Amygdala (tissue), 56 donors: ENCODE data around the gene KCNG3.
"Not testable (repeated sequence)": the region's sequence is repeated elsewhere in the genome, so short reads cannot be mapped to it uniquely, and the experiment has no call there.

ENCODE experiments used
- DNase-seq, 56 donors: peaks; one replicate each; lab custom pipeline; 2025; lab: John Stamatoyannopoulos, UW

KCNG3 gene

DNA sequence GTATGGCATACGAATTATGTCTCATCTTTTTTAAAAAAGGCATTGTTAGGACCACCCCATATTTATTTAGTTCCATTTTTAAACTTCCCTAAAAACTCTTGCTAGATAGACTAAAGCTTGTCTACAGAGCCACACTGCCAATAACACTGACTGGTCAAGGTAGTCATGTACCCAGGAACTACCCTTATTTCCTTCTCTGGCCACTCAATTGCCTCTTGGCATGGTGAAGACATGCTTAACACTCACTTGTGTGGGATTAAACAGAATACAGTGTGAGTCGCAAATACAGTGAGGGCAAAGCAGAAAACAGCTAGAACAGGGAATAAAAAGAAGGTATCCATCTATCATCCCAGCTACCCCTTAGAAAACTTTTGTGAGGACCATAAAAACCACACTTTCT is 57.4 kb downstream of the KCNG3 start:
- no peak for DNase-seq

DNA sequence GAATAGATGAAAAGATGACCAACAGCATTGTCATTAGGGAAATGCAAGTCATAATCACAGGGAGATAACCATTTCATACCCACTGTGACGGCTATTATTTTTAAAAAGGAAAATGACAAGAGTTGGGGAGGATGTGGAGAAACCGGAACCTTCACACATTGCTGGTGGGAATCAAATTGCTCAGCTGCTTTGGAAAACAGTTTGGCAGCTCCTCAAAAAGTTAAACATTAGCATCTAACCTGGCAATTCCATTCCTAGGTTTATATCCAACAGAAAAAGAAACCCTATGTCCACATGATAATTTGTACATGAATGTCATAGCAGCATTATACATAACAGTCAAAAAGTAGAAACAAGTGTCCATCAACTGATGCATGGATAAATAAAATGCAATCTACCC is 58.2 kb downstream of the KCNG3 start:
- DNase-seq: no peak

DNA sequence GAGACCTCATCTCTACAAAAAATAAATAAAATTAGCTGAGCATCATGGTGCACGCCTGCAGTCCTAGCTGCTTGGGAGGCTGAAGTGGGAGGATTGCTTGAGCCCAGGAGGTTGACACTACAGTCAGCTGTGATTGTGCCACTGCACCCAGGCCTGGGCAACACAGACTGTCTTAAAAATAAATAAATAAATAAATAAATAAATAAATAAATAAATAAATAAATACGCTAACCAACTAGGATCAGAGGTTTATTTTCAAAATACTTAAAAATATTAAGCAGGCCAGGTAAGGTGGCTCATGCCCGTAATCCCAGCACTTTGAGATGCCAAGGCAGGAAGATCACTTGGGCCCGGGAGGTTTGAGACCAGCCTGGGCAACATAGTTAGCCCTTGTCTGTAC is 63.6 kb downstream of the KCNG3 start:
- DNase-seq: no peak

DNA sequence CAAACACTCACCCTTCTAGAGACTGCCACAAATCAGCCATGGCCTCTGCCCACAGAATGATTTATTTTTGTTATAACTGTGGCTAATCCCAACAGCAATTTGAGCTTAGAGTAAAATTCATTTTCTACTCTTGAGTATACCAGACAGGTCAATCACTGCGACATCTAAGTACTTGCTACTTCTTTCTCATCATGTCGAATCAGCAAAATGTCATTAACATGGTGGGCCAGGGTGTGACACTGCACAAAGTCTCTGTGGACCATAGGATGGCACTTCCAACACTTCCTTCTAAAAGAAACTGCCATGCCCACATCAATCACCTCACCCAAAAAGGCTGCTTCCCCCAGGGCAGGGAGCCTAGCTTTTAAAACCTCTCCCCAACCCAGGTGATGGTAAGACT is 64.4 kb downstream of the KCNG3 start:
- DNase-seq: no peak

DNA sequence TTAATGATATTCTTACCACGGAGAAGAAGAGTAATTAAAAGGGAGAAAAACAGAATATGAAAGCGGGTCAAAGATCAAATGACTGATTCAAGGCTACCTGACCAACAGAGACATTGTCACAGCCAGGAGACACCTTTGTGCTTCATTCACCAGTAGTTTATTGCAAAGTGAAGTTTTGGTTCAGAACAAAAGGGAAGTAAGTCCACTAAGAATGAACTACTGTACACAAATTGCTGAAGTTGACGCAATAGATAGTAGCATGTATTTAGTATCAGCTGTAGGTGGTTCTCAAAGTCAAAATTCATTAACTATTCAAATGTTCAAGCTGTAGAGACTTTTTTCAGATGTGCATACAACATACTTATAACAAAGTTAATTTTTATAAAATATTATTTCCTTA is 68.1 kb downstream of the KCNG3 start:
- DNase-seq: no peak

DNA sequence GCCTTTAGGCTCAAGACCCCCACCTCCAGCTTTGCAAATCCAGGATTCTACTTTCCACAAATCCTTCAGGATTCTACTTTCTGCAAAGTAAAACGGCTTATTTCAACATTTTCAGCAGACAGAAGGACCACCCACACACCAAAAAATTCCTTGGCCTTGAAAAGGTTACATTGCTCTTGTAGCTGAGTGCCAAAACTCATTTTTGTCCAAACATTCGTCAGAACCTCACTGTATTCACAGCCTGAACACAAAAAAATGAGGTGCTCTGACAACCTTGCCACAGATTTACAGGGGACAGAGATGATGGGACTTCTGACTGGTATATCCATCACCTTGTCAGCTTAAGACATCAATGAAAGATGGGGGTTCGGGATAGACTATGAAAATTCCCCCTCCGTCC is 69.7 kb downstream of the KCNG3 start:
- no peak for DNase-seq

DNA sequence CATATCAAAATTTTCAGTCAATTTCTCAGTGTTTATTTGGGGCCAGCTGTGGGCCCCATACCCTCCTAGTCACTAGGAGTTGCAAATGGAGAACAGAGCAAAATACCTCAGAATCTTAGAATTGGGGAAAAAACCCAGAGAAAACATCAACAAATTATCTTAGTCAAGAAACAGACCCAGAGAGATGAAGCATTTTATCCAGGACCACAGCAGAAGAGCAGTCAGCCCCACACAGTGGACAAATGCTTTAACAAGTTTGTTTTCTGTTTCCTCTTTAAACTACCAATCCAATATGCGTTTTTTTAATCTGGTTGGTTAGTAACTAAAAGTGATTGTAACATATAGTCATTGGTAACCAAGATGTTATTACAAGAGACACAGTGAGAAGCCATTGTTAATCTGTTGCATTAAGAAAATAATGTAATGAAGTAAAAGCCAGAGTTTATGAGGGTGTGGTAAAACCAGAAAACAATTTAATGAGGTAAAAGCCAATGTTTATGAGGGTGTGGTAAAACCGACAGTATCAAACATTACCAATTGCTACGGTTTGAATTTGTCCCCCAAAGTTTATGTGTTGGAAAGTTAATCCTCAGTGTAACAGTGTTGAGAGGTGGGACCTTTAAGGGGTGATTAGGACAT is 72.1 kb downstream of the KCNG3 start:
- DNase-seq: no peak

DNA sequence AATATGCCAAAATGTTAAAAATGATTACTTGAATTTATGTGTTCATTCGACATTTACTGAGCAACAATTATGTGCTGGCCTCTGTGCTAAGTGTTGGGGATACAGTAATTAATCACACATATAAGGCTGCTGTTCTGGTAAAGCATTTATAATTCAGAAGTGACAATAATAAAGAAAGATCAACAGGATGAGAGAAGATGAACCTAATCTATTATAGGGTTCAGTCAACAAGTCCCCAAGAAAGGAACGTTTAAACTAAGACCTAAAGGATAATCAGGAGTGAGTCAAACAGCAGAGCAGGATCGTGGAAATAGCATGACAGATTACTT is 72.7 kb downstream of the KCNG3 start:
- no peak for DNase-seq

DNA sequence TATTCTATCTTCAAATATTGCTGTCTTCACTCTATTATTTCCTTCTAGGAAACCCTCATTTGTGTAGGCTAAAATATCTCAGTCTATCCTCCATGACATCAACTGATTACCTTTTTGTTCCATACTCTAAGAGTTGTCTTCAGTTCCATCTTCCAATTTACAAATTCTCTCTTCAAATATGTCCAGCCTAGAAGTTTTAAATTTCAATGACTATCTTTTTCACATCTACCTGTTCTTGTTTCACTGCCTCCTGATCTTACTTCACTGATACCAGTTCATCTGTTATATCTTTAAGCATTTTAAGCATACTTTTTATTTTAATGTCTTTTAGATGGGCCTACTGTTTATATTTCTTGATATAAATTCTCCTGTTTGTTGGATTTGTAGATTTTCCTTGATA is 79.1 kb downstream of the KCNG3 start:
- DNase-seq: no peak

DNA sequence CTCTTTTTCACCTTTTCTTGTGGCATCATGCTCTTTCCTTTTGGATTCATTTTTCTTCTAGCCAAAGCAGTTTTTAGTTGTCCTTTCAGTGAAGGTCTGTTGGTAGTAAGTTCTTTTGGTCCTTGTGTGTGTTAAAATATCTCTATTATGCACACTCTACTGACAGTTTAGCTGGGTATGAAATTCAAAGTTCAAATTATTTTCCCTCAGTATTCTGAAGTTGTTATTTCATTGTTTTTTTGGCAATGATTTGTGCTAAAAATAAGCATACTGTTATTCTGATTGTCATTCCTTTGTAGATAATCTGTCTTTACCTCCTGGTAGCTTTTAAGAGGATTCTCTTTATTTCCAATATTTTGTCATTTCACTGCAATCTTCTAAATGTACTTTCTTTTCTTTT is 79.6 kb downstream of the KCNG3 start:
- no peak for DNase-seq

DNA sequence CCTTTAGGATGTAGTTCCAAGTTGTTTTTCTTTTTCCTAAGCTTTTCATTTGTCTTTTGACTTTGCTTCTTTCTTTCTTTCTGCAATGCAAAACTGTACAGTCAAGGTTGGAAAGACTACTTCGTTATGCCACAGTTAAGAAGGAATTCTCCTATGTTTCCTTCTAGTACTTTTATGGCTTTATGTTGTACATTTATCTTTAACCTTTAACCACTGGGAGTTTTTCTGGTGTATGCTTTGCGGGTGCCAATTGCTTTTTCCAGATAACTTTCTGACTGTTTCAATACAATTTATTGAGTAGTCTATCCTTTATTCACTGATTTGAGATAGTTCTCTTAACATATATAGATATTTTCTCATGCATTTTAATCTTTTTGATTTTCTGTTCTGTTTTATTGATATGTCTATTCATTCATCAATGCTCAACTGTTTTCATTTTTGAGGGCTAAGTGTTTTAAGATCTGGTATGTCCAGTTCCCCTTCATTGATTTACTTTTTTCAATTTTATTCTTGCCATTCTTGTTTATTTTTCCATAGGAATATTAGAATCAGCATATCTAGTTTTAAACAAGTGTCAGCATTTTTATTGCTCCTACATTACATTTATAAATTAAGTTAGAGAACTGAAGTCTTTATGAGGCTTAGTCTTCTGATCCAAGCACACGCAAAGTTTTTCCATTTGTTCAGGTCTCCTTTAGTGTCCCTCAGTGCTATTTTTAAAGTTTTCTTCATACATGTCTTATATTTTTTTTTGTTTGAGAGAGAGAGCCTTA is 82.9 kb downstream of the KCNG3 start:
- DNase-seq: no peak

DNA sequence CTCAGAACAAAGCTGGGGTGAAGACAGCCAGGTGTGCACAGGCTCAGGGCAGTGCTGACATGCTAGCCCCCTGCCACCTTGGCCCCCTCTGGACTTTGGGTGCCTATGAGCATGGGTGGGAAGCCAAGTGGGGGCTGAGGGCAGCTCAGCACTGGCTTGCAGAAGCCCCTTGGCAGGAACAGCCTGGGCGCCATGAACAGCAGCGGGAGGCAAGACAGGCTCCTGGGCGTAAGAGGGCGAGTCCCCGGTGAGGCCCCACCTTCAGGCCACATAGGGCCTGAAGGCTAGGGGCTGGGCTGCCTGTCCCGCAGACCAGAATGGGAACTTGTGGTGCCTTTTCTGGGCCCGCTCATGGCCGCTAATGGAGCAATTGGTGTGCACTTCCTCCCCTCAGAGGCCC is 85.8 kb downstream of the KCNG3 start:
- no peak for DNase-seq

DNA sequence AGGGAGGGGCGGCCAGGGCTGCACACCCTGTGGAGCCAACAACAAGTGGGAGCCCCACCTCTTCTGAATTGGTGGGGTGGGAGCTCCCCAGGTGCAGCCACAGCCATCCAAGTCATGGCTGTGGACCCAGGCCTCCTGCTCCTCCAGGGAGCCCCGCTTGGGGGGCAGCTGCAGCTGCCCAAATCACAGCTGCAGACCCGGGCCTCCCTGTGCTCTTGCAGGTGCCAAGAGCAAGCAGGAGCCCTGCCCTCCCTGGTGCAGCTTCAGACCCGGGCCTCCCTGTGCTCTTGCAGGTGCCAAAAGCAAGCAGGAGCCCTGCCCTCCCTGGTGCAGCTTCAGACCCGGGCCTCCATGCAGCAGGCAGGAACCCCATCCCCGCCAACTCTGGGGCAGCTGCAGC is 86.3 kb downstream of the KCNG3 start:
- DNase-seq: no peak

DNA sequence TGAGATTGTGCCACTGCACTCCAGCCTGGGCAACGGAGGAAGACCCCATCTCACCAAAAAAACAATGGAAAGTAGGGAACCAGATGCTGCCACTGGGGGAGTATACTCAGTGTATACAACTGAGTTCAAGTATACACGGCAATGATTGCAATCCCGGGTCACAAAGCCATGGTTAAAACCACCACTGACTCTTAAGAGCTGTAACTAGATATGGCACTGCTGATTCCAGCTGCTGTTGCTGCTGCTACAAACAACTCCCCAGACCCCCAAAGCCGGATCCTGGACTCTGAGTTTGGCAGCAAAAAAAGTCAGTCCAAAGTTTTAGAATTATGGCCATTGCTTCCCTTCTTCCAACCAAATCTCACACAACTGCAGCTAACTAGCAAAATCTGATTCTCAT is 89.1 kb downstream of the KCNG3 start:
- DNase-seq: no peak

DNA sequence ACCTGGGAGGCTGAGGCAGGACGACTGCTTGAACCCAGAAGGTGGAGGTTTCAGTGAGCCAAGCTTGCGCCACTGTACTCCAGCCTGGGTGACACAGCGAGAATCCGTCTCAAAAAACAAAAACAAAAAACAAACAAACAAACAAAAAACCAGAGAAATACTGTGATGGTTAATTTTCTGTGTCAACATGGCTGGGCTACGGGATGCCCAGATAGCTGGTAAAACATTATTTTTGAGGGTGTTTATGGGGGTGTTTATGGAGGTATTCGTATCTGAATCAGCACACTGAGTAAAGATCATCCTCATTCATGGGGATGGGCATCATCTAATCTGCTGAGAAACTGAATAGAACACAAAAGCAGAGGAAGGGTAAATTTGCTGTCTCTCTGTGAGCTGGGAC is 92.0 kb downstream of the KCNG3 start:
- DNase-seq: no peak

DNA sequence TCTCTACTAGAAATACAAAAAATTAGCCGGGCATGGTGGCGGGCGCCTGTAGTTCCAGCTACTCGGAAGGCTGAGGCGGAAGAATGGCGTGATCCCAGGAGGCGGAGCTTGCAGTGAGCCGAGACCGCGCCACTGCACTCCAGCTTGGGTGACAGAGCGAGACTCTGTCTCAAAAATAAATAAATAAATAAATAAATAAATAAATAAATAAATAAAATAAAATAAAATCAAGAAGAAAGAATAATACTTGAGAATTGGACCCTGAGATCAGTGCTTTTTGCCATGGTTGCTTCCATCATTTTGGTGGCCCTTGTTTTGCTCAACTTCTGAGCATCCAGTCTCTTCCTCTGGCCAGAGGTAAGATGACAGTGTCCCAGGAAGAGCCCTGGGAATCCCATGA is 95.7 kb downstream of the KCNG3 start:
- not testable (repeated sequence) for DNase-seq

DNA sequence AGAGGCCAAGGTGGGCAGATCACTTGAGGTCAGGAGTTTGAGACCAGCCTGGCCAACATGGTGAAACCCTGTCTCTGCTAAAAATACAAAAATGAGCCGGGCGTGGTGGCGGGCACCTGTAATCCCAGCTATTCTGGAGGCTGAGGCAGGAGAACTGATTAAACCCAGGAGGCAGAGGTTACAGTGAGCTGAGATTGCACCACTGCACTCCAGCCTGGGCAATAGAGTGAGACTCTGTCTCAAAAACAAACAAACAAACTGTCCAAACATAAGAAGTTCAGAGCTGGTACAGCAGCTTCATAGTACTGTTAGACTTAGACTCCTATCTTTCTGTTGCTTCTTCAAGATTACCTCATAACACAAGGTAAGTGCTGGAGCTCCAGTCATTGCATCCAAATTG is 100.5 kb downstream of the KCNG3 start:
- not testable (repeated sequence) for DNase-seq

DNA sequence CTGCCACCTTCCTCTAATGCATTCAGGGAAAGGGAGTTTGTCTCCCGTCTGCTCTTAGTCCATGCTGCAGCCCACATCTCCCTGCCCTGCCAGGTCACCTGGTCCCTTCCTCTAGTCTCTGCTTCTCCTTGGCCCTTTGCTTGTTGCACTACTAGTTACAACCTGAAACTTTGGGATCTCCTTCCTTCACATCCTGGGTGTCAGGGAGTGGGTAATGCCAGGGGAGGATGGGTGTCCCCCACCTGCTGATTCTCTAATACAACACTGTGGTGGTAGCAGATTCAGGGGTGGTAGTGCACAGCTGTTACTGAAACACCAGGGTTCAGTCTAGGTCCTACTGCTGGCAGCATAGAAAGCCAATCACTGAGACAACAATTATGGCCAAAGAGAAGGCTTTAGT is 101.6 kb downstream of the KCNG3 start:
- DNase-seq: no peak
